PC-9 (cell line): ENCODE data around the gene SMIM22. TPM values are rescaled to one million over a fixed set of nuclear protein-coding genes. Genes with fewer than 3 reads are reported as not detected.

Source experiments
- BruUV-seq: library from RNA; stranded (reverse); fragments of 400-500 nt; replicated peaks from 2 replicates; lab custom pipeline; 2021; lab: Mats Ljungman, UMichigan
- CTCF ChIA-PET: fragments of 300-600 bp; sonication (Branson Sonifier 250); formaldehyde crosslinking; loops from one replicate; lab custom pipeline; 2022; ENCODE audit warnings: antibody characterized with exemption; lab: Charles Lee
- POLR2A ChIA-PET: fragments of 300-600 bp; sonication (Branson Sonifier 250); formaldehyde crosslinking; loops from one replicate; lab custom pipeline; 2022; ENCODE audit warnings: antibody characterized with exemption; ENCODE audit not compliant: unreplicated experiment; lab: Charles Lee
- DNase-seq, 2 experiments: peaks; one replicate each; pipeline versions ENCODE4 v3.0.0 to v3.0.0-alpha.2; 2015 to 2022; ENCODE audit warnings: mixed read lengths in 1 of 2
- H2AFZ ChIP-seq: fragments of 200-600 bp; sonication (generic); 2 replicates; pipeline ENCODE4 v1.8.1; 2017; ENCODE audit warnings: antibody characterized with exemption
- H3F3A ChIP-seq: fragments of 200-600 bp; sonication (generic); 2 replicates; pipeline ENCODE4 v1.8.1; 2017; ENCODE audit warnings: antibody characterized with exemption, mild to moderate bottlenecking, low read depth; ENCODE audit not compliant: insufficient read depth
- H3K27ac ChIP-seq: fragments of 200-600 bp; sonication (generic); 2 replicates; pipeline ENCODE4 v1.6.1; 2016; ENCODE audit warnings: mixed run types
- H3K27me3 ChIP-seq: fragments of 200-600 bp; sonication (generic); 2 replicates; pipeline ENCODE4 v1.6.1; 2016; ENCODE audit warnings: low read depth, mixed run types; ENCODE audit not compliant: insufficient read depth
- H3K36me3 ChIP-seq: fragments of 200-600 bp; sonication (generic); 2 replicates; pipeline ENCODE4 v1.6.1; 2016; ENCODE audit warnings: low read depth, mixed run types
- H3K4me1 ChIP-seq: fragments of 200-600 bp; sonication (generic); replicated peaks from 2 replicates; pipeline ENCODE4 v1.6.1; 2016; ENCODE audit warnings: mixed run types; ENCODE audit not compliant: insufficient read depth
- H3K4me2 ChIP-seq: fragments of 200-600 bp; sonication (generic); 2 replicates; pipeline ENCODE4 v1.6.1; 2017; ENCODE audit warnings: mixed run types
- H3K4me3 ChIP-seq: fragments of 200-600 bp; sonication (generic); 2 replicates; pipeline ENCODE4 v1.6.1; 2016; ENCODE audit warnings: mixed run types
- H3K79me2 ChIP-seq: fragments of 200-600 bp; sonication (generic); 2 replicates; pipeline ENCODE4 v1.6.1; 2017; ENCODE audit warnings: low read depth, mixed run types
- H3K9me2 ChIP-seq: fragments of 200-600 bp; sonication (generic); 2 replicates; pipeline ENCODE4 v1.8.1; 2017; ENCODE audit warnings: mild to moderate bottlenecking; ENCODE audit not compliant: insufficient read depth
- H3K9me3 ChIP-seq: fragments of 200-600 bp; sonication (generic); 2 replicates; pipeline ENCODE4 v1.8.1; 2016; ENCODE audit warnings: low read depth; ENCODE audit not compliant: insufficient read depth
- H4K20me1 ChIP-seq: fragments of 200-600 bp; sonication (generic); 2 replicates; pipeline ENCODE4 v1.8.1; 2017; ENCODE audit not compliant: insufficient read depth
- EZH2 ChIP-seq: fragments of 200-600 bp; sonication (generic); IDR thresholded peaks from 2 replicates; pipeline ENCODE4 v1.8.0; 2017; ENCODE audit warnings: antibody characterized with exemption, low read depth
- intact Hi-C: fragments of 100-400 bp; cut with micrococcal nuclease; formaldehyde crosslinking; loops from one replicate; pipeline ENCODE4 v1.10.0; 2022; ENCODE audit not compliant: unreplicated experiment
- total RNA-seq: library from RNA; stranded (reverse); gene quantifications from 2 replicates; pipeline ENCODE4 v1.2.3, GENCODE V29; 2021
- TF ChIP-seq, protein P1 (sequence below): fragments of 200-600 bp; sonication (generic); conservative IDR thresholded peaks from 2 replicates; pipeline ENCODE4 v1.6.1; 2017; ENCODE audit warnings: mixed run types, antibody characterized with exemption, mild to moderate bottlenecking, moderate library complexity

SMIM22 gene
- total RNA-seq, 1 experiment from 2014 or later, result 134 TPM

DNA sequence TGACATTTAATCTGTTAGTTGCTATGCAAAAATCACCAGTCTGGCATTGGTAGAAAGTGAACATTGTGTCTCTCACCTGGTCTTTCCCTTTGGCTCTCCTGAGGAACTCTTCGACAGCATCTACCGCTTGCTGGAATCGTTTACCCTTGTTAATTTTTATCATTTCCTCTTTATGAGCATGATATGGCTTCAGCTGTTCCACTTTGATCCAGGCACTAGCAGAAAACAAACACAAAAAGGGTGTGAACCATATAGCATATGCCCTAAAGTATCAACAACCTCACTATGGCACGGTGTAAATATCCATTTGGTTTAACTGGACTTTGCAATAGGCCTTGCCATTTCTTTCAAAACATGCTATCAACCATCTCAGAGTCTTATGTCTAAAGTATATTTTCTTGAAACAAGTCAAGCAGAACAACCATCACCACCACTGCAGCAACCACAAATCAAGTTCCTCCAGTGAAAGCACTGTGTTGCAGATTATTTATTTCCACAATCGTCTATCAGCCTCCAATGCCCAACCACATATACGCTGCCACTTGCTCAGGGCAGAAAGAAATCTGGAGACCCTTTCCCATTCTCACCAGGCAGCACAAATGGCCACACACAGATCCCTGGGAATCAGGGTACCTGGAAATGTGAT is 37.7 kb downstream of the SMIM22 start:
- intact Hi-C loops, result no loop called here
- Histone ChIP-seq H3K36me3 (peaks cover 44% of the 10 kb centered on the region), H3K27ac (no peak overlapping the region), H3K9me3 (no peaks in the 10 kb centered on the region), H3K9me2 (no peaks in the 10 kb centered on the region), H2AFZ (no peak overlapping the region), H3K4me1 (no peaks in the 10 kb centered on the region), H4K20me1 (peaks cover 13% of the 10 kb centered on the region), H3K4me3 (no peak overlapping the region), H3K4me2 (no peak overlapping the region), H3K79me2 (no peaks in the 10 kb centered on the region), H3F3A (peaks cover 11% of the 10 kb centered on the region; the same call in 1 of the 2 replicates), H3K27me3 (no peaks in the 10 kb centered on the region)
- DNase-seq, result no peak
- ChIA-PET POLR2A (no interaction called here), CTCF (no interaction called here)
- BruUV-seq, result no TSS peak
- TF ChIP-seq, protein P1, sequence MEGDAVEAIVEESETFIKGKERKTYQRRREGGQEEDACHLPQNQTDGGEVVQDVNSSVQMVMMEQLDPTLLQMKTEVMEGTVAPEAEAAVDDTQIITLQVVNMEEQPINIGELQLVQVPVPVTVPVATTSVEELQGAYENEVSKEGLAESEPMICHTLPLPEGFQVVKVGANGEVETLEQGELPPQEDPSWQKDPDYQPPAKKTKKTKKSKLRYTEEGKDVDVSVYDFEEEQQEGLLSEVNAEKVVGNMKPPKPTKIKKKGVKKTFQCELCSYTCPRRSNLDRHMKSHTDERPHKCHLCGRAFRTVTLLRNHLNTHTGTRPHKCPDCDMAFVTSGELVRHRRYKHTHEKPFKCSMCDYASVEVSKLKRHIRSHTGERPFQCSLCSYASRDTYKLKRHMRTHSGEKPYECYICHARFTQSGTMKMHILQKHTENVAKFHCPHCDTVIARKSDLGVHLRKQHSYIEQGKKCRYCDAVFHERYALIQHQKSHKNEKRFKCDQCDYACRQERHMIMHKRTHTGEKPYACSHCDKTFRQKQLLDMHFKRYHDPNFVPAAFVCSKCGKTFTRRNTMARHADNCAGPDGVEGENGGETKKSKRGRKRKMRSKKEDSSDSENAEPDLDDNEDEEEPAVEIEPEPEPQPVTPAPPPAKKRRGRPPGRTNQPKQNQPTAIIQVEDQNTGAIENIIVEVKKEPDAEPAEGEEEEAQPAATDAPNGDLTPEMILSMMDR, result no peak
- TF ChIP-seq EZH2, result no peak

DNA sequence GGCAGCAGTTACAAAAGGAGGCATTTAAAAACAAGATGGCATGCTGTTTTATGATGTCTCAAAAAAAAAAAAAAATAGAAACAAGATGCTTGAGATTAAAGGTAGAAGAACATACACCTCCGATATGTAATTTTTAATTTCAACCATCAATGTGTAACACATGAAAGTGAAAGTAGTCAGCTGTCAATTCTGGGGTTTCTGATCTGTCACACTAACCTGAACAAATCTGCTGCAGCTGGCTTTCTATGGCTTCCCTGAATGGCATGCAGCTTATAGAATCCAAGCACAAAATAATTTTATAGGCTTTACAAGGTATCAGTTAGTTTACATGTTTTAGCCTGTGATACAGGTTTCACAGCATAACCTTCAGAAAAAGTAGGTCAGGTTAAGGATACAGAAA is 38.4 kb downstream of the SMIM22 start:
- intact Hi-C loops, result no loop called here
- TF ChIP-seq, protein P1, result no peak
- H4K20me1 ChIP-seq, result peaks cover 10% of the 10 kb centered on the region
- no peak for DNase-seq
- no peak overlapping the region for H3K4me3 ChIP-seq
- ChIA-PET POLR2A (interaction anchor here (0.6 kb wide), 2 partner anchors 43 to 386 kb away, joined by 5 to 7 read pairs; no protein-coding TSS in a partner anchor), CTCF (interaction anchor here (0.6 kb wide), 1 partner anchor 285 kb away, joined by 8 read pairs; no protein-coding TSS in a partner anchor)
- H3K4me2 ChIP-seq, result no peak overlapping the region
- H3K79me2 ChIP-seq, result no peaks in the 10 kb centered on the region
- no peaks in the 10 kb centered on the region for H3K27me3 ChIP-seq
- BruUV-seq, result no TSS peak
- H3K4me1 ChIP-seq, result no peaks in the 10 kb centered on the region
- H3K27ac ChIP-seq, result no peak overlapping the region
- H3K9me2 ChIP-seq, result no peaks in the 10 kb centered on the region
- H3F3A ChIP-seq, result peaks cover 11% of the 10 kb centered on the region; the same call in 1 of the 2 replicates
- no peak overlapping the region for H2AFZ ChIP-seq
- H3K9me3 ChIP-seq, result no peaks in the 10 kb centered on the region
- peaks cover 43% of the 10 kb centered on the region for H3K36me3 ChIP-seq

DNA sequence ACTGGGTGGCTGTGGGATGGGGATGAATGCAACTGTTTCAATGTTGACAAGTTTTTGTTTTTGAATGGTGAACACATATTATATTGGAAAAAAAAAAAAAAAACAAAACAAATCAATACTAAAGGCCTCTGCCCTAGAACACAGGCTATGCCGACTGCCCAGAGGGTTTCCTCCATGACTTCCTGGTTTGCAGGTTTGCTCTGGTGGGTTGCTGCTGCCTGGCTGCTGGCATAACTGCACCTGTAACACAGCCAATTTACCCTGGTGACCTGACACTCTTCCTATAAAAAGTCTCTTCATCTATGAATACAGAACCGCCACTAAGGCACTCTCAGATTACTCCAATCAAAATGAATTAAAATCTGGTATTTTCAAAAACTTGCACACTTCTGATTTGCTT is 41.6 kb downstream of the SMIM22 start:
- Histone ChIP-seq H4K20me1 (peaks cover 12% of the 10 kb centered on the region), H3K9me3 (no peaks in the 10 kb centered on the region), H3K79me2 (no peaks in the 10 kb centered on the region), H3K36me3 (peaks cover 46% of the 10 kb centered on the region), H3K27me3 (no peaks in the 10 kb centered on the region), H3F3A (peaks cover 18% of the 10 kb centered on the region; the same call in 1 of the 2 replicates), H3K4me2 (no peak overlapping the region), H3K27ac (no peak overlapping the region), H3K4me1 (no peaks in the 10 kb centered on the region), H2AFZ (no peak overlapping the region), H3K9me2 (no peaks in the 10 kb centered on the region), H3K4me3 (no peak overlapping the region)
- no peak for DNase-seq
- POLR2A ChIA-PET, result no interaction called here
- no TSS peak for BruUV-seq
- intact Hi-C loops, result no loop called here
- TF ChIP-seq EZH2, result no peak
- CTCF ChIA-PET, result no interaction called here
